AML-193 (cell line): ENCODE measurements around the gene DLX3.

Experiments
- DNase-seq, 2 experiments: peaks; one replicate each; lab custom pipeline; 2025; lab: John Stamatoyannopoulos, UW

DLX3 gene

GRCh38 chr17:49957350-49957749 is 37.7 kb downstream of the DLX3 start:
- DNase-seq, result no peak

DNA sequence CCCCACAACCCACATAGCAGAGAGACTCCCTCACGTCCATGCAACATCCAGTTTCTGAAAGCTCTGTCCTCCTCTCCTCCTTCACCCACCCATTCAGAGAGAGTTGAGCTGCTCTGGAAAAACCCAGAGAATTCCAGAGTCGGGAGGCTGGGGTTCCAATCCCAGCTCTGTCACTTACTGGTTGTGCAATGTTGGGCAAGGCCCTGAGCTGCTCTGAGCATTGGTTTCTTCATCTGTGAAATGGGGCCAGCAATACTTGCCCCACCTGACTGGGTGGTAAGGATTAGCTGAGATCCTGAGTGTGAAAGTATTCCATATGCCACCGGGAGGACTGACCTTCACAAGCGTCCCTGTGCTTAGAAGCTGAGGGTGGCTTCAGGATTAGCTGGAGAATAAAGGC is 38.2 kb downstream of the DLX3 start:
- DNase-seq, result no peak

DNA sequence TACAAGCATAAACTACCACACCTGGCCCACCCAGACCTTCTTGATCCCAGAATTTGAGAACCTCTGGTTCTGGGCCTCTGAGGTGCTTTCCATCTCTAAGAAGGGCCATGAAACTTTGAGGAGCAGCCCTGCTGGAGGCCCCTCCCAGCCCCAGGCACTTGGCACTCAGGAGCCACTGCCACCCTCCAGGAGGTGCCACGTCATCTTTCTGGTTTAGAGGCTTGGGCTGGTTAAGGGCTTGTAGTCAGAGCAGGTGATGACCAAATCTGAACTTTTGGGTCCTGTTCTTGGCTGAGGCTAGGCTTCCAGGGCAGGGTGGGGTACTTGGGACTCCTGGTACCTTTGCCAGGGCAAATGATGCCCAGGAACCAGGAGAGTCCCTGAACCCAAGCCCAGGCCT is 39.9 kb downstream of the DLX3 start:
- no peak for DNase-seq

- DNase-seq, result no peak
Measured at GRCh38 chr17:49952912-49953497, 42.0 kb downstream of the DLX3 start.

- peak; percentile 85 to 91 for DNase-seq
Measured at GRCh38 chr17:49952209-49952911, 42.7 kb downstream of the DLX3 start.

- DNase-seq, result no peak
Measured at GRCh38 chr17:49951362-49952082, 43.5 kb downstream of the DLX3 start.

- DNase-seq, result no peak
Measured at GRCh38 chr17:49949634-49950033, 45.4 kb downstream of the DLX3 start.

DNA sequence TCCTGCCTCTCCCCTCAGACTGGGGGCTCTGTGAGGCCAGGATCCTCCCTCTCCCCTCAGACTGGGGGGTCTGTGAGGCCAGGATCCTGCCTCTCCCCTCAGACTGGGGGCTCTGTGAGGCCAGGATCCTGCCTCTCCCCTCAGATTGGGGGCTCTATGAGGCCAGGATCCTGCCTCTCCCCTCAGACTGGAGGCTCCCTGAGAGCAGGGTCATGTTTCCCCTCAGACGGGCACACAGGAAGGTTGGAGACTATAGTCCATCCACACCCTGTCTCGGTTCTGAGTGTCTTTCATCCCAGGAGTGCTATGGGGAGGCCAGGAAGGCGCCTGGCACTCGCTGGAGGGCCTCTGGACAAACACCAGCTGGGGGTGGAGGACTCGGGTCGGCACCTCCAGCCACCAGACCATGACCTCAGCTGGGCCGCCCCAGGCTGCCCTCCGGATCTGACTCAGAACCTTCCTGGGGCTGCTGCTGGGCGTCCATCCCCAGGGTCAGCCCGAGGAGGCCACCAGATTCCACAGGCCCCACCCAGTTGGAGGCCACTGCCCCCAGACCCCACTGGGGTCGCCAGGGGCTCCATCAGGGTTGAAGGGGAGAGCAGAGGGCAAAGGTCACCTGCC is 48.0 kb downstream of the DLX3 start:
- DNase-seq, result no peak

GRCh38 chr17:49946208-49946607 is 48.8 kb downstream of the DLX3 start:
- no peak for DNase-seq

GRCh38 chr17:49944273-49944870 is 50.7 kb downstream of the DLX3 start:
- no peak for DNase-seq

- no peak for DNase-seq
Measured at GRCh38 chr17:49942947-49943346, 52.1 kb downstream of the DLX3 start.

DNA sequence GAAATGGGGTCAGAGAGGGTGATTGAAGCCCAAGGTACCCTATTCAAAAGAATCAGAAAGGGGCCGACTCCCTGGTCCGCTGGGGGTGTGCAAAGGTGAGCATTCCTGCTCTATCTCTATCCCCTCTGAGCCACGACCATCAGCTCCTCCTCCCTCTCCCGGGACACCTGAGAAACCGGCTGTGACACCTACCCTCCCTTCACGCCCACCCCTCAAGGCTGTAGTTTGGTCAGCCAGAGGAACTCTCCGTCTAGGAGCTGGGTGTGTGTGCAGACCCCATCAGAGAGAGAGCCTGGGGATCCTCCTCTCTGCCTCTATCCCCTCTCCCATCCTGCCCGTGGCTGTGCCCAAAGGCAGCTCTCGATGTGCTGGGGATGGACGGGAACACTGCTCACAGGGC is 53.6 kb downstream of the DLX3 start:
- no peak for DNase-seq
